Ramos (cell line): Measurements from ENCODE around the gene VWA7.

ENCODE experiments used
- in situ Hi-C: fragments of 300-500 bp; cut with MboI; formaldehyde crosslinking; loops from one replicate; pipeline ENCODE4 v1.14.3; 2022; ENCODE audit warnings: low sequenced_read_pairs; ENCODE audit not compliant: unreplicated experiment

VWA7 gene

GRCh38 chr6:31718265-31718664, 58.9 kb downstream of the VWA7 start:
- in situ Hi-C loops, result no loop called here

GRCh38 chr6:31717499-31718222, 59.5 kb downstream of the VWA7 start:
- in situ Hi-C loops, result no loop called here
